ENCODE measurements around the gene POLR1A. TPM values are rescaled to one million over a fixed set of nuclear protein-coding genes. Genes with fewer than 3 reads are reported as not detected.

The POLR1A gene
- total and polyA plus RNA-seq, 2 of the 13 experiments (the other 11 are each of a cell fraction or from before 2014, with no cell fraction given) = 7.2 to 39.9 TPM

- no peak for FAIRE-seq
- Histone ChIP-seq H3K79me2 (ENCODE audit: insufficient read depth, low read length) (no peaks in the 10 kb centered on the region), H3K4me2 (ENCODE audit: low read depth, low read length) (no peak overlapping the region), H3K36me3 (replicated peaks in 1 of 2; ENCODE audit: control insufficient read depth in 1 of 2, insufficient read depth in 2 of 2, low read length in 2 of 2) (peaks cover 56 to 97% of the 10 kb centered on the region in 2 experiments), H3K27ac (ENCODE audit: extremely low read length, insufficient read depth, low read length) (no peak overlapping the region), H3K27me3 (ENCODE audit: control insufficient read depth in 1 of 2, insufficient read depth in 2 of 2, low read length in 2 of 2) (no peaks in the 10 kb centered on the region), H3K9ac (ENCODE audit: insufficient read depth, low read depth, low read length) (no peak overlapping the region), H3K9me3 (ENCODE audit: low read length) (no peaks in the 10 kb centered on the region), H4K20me1 (ENCODE audit: insufficient read depth, low read length) (no peaks in the 10 kb centered on the region), H3K4me1 (ENCODE audit: insufficient read depth, low read length) (0 out of 2 replicates have a peak, but pooled peaks cover 1% of the 10 kb centered on the region), H2AFZ (ENCODE audit: low read length) (no peak overlapping the region), H3K4me3 (replicated peaks in 1 of 3; ENCODE audit: insufficient read depth in 1 of 3, low read depth in 2 of 3, low read length in 3 of 3) (no peak overlapping the region)
- WGBS (ENCODE audit: low lambda C conversion rate) = 96% methylated on average over 6 of the region's 6 CpGs
- in situ Hi-C loops (cut with HindIII; ENCODE audit: extremely low pct_ligation_motif_present, low pct_unique_long_range_greater_than_20kb) (no loop called here), intact Hi-C loops (cut with micrococcal nuclease; ENCODE audit: unreplicated experiment) (no loop called here)
- no peak for ATAC-seq
- no TSS peak for BruUV-seq (replicated peaks)
- no peak for TF ChIP-seq MLXIP (CRISPR knock-in tag; IDR thresholded peaks at IDR 0.05; ENCODE audit: borderline replicate concordance)
- TF ChIP-seq DPF2 (CRISPR knock-in tag; IDR thresholded peaks at IDR 0.05; ENCODE audit: borderline replicate concordance, low read depth) = no peak
- no peak for TF ChIP-seq SKI (IDR thresholded peaks at IDR 0.05; ENCODE audit: partially characterized antibody)
- no peak for TF ChIP-seq ZNF660 (CRISPR knock-in tag; IDR thresholded peaks at IDR 0.05; ENCODE audit: borderline replicate concordance, low read depth)
- TF ChIP-seq ZBTB34 (CRISPR knock-in tag; IDR thresholded peaks at IDR 0.05) = no peak
- ChIA-PET CTCF (ENCODE audit: low intra/inter-chr PET ratio, low total read pairs) (no interaction called here), POLR2A (no interaction called here)
- no peak for DNase-seq (ENCODE audit: low spot score)
These were observed 60.1 kb downstream of the POLR1A start for GRCh38 chr2:86045541-86045940.
